Measurements from ENCODE around the gene ACOT7. TPM values are rescaled to one million over a fixed set of nuclear protein-coding genes. Genes with fewer than 3 reads are reported as not detected.
A peak's percentile ranks its signal among the peaks of the same experiment; 100 is the strongest.

Gene ACOT7
- total RNA-seq, 5 donors from 2014 or later (not counting 1 experiment from before 2014, with no cell fraction given) = 6.1 to 9.3 (median 7.4) TPM

- no peaks in the 10 kb centered on the region for H3K36me3 Mint-ChIP-seq
- no peak overlapping the region for H3K27ac Mint-ChIP-seq
- POLR2A ChIA-PET = no interaction called here
- peak overlapping the region; percentile 65 to 72 (median 71) for H3K4me3 Mint-ChIP-seq
- Histone ChIP-seq H3K27ac (ENCODE audit: low read length) (no peak overlapping the region), H3K27me3 (replicated peaks in 1 of 2; ENCODE audit: control insufficient read depth in 2 of 2, extremely low read depth in 1 of 2, insufficient read depth in 2 of 2, low read length in 1 of 2) (peaks cover 2 to 49% of the 10 kb centered on the region in 2 experiments), H3K4me3 (ENCODE audit: control insufficient read depth in 1 of 2, extremely low read depth in 1 of 2, low read length in 1 of 2) (no peak overlapping the region), H3K4me1 (ENCODE audit: control insufficient read depth in 1 of 2, extremely low read depth in 1 of 2, insufficient read depth in 2 of 2, low read length in 2 of 2) (peaks cover 0 to 18% of the 10 kb centered on the region in 2 experiments), H3K9me3 (no peaks in the 10 kb centered on the region), H3K36me3 (ENCODE audit: control insufficient read depth in 2 of 2, extremely low read depth in 1 of 2, insufficient read depth in 1 of 2, low read length in 1 of 2) (no peaks in the 10 kb centered on the region)
- H3K9me3 Mint-ChIP-seq = no peaks in the 10 kb centered on the region
- ATAC-seq (replicated peaks in 1 of 4) = no peak
- H3K27me3 Mint-ChIP-seq = peaks cover 4 to 17% of the 10 kb centered on the region in 2 donors
- WGBS (ENCODE audit: insufficient coverage) = 19% methylated on average over 14 of the region's 15 CpGs
- peaks cover 2 to 11% (median 6%) of the 10 kb centered on the region in 3 donors for H3K4me1 Mint-ChIP-seq
- CTCF ChIA-PET = no interaction called here
- DNase-seq = no peak
Observed at GRCh38 chr1:6261615-6261995, 132.0 kb downstream of the ACOT7 start.

GRCh38 chr1:6260961-6261614 is 132.5 kb downstream of the ACOT7 start, which contains the start of gene GPR153:
Gene GPR153 (minus strand): TSS chr1:6261098. CDS start chr1:6254905, 6,193 bp downstream.
- Mint-ChIP-seq H3K4me1 (peaks cover 2 to 11% (median 6%) of the 10 kb centered on the region in 3 donors), H3K27me3 (peaks cover 4 to 17% of the 10 kb centered on the region in 2 donors), H3K27ac (no peak within 1 kb of the TSS), H3K9me3 (no peaks in the 10 kb centered on the region), H3K4me3 (peak within 1 kb of the TSS; percentile 65 to 72 (median 71)), H3K36me3 (no peaks in the 10 kb centered on the region)
- Histone ChIP-seq H3K36me3 (ENCODE audit: control insufficient read depth in 2 of 2, extremely low read depth in 1 of 2, insufficient read depth in 1 of 2, low read length in 1 of 2) (no peaks in the 10 kb centered on the region), H3K9me3 (no peaks in the 10 kb centered on the region), H3K4me1 (ENCODE audit: control insufficient read depth in 1 of 2, extremely low read depth in 1 of 2, insufficient read depth in 2 of 2, low read length in 2 of 2) (peaks cover 0 to 18% of the 10 kb centered on the region in 2 experiments), H3K27ac (ENCODE audit: low read length) (no peak within 1 kb of the TSS), H3K4me3 (ENCODE audit: control insufficient read depth in 1 of 2, extremely low read depth in 1 of 2, low read length in 1 of 2) (peak within 1 kb of the TSS; percentile 41 to 46), H3K27me3 (replicated peaks in 1 of 2; ENCODE audit: control insufficient read depth in 2 of 2, extremely low read depth in 1 of 2, insufficient read depth in 2 of 2, low read length in 1 of 2) (peaks cover 2 to 49% of the 10 kb centered on the region in 2 experiments)
- DNase-seq (peak in 19 of 35 experiments; percentile 14 to 69 (median 24)), ATAC-seq (replicated peaks in 1 of 4) (peak; percentile 66 to 71 (median 66))
- 2% methylated on average over 77 of the region's 78 CpGs for whole genome bisulfite sequencing (ENCODE audit: insufficient coverage)
- ChIA-PET POLR2A (no interaction called here), CTCF (no interaction called here)

GRCh38 chr1:6260433-6260934 is 133.1 kb downstream of the ACOT7 start:
- no peaks in the 10 kb centered on the region for H3K9me3 ChIP-seq
- H3K4me3 ChIP-seq (ENCODE audit: control insufficient read depth in 1 of 2, extremely low read depth in 1 of 2, low read length in 1 of 2) = peak overlapping the region; percentile 41 to 46
- peaks cover 0 to 18% of the 10 kb centered on the region in 2 experiments for H3K4me1 ChIP-seq (ENCODE audit: control insufficient read depth in 1 of 2, extremely low read depth in 1 of 2, insufficient read depth in 2 of 2, low read length in 2 of 2)
- H3K36me3 ChIP-seq (ENCODE audit: control insufficient read depth in 2 of 2, extremely low read depth in 1 of 2, insufficient read depth in 1 of 2, low read length in 1 of 2) = no peaks in the 10 kb centered on the region
- H3K4me1 Mint-ChIP-seq = peaks cover 2 to 11% (median 6%) of the 10 kb centered on the region in 3 donors
- H3K4me3 Mint-ChIP-seq = peak overlapping the region in 1 of 3 donors; percentile 56
- peaks cover 4 to 17% of the 10 kb centered on the region in 2 donors for H3K27me3 Mint-ChIP-seq
- peaks cover 2 to 49% of the 10 kb centered on the region in 2 experiments for H3K27me3 ChIP-seq (replicated peaks in 1 of 2; ENCODE audit: control insufficient read depth in 2 of 2, extremely low read depth in 1 of 2, insufficient read depth in 2 of 2, low read length in 1 of 2)
- DNase-seq (peak in 4 of 35 experiments; percentile 15 to 37 (median 18)), ATAC-seq (replicated peaks in 1 of 4) (peak; percentile 39 to 52 (median 46))
- CTCF ChIA-PET = no interaction called here
- H3K36me3 Mint-ChIP-seq = no peaks in the 10 kb centered on the region
- H3K27ac Mint-ChIP-seq = no peak overlapping the region
- 0% methylated on average over 58 of the region's 61 CpGs for WGBS (ENCODE audit: insufficient coverage)
- H3K9me3 Mint-ChIP-seq = no peaks in the 10 kb centered on the region
- H3K27ac ChIP-seq (ENCODE audit: low read length) = no peak overlapping the region
- POLR2A ChIA-PET = no interaction called here

GRCh38 chr1:6259491-6260362 is 133.8 kb downstream of the ACOT7 start:
- Mint-ChIP-seq H3K36me3 (no peaks in the 10 kb centered on the region), H3K4me3 (peak overlapping the region; percentile 56 to 62 (median 59)), H3K27ac (no peak overlapping the region), H3K27me3 (peaks cover 4 to 17% of the 10 kb centered on the region in 2 donors), H3K9me3 (no peaks in the 10 kb centered on the region), H3K4me1 (peaks cover 2 to 11% (median 6%) of the 10 kb centered on the region in 3 donors)
- no peak overlapping the region for H3K27ac ChIP-seq (ENCODE audit: low read length)
- WGBS (ENCODE audit: insufficient coverage) = 12% methylated on average over 34 of the region's 46 CpGs
- peaks cover 2 to 50% of the 10 kb centered on the region in 2 experiments for H3K27me3 ChIP-seq (replicated peaks in 1 of 2; ENCODE audit: control insufficient read depth in 2 of 2, extremely low read depth in 1 of 2, insufficient read depth in 2 of 2, low read length in 1 of 2)
- peak; percentile 70 to 84 (median 76) for ATAC-seq (replicated peaks in 1 of 4)
- CTCF ChIA-PET = interaction anchor here in 1 of 2 donors (0.6 kb wide), 1 partner anchor 98 kb away, joined by 3 read pairs; no protein-coding TSS in a partner anchor
- no peaks in the 10 kb centered on the region for H3K9me3 ChIP-seq
- H3K4me3 ChIP-seq (ENCODE audit: control insufficient read depth in 1 of 2, extremely low read depth in 1 of 2, low read length in 1 of 2) = peak overlapping the region; percentile 25 to 41
- peaks cover 0 to 18% of the 10 kb centered on the region in 2 experiments for H3K4me1 ChIP-seq (ENCODE audit: control insufficient read depth in 1 of 2, extremely low read depth in 1 of 2, insufficient read depth in 2 of 2, low read length in 2 of 2)
- POLR2A ChIA-PET = no interaction called here
- H3K36me3 ChIP-seq (ENCODE audit: control insufficient read depth in 2 of 2, extremely low read depth in 1 of 2, insufficient read depth in 1 of 2, low read length in 1 of 2) = no peaks in the 10 kb centered on the region
- DNase-seq = peak; percentile 46 to 87 (median 72)

GRCh38 chr1:6258675-6259074 is 134.9 kb downstream of the ACOT7 start:
- H3K9me3 ChIP-seq = no peaks in the 10 kb centered on the region
- DNase-seq = no peak
- no peak overlapping the region for H3K27ac ChIP-seq (ENCODE audit: low read length)
- H3K4me3 ChIP-seq (ENCODE audit: control insufficient read depth in 1 of 2, extremely low read depth in 1 of 2, low read length in 1 of 2) = no peak overlapping the region
- H3K36me3 ChIP-seq (ENCODE audit: control insufficient read depth in 2 of 2, extremely low read depth in 1 of 2, insufficient read depth in 1 of 2, low read length in 1 of 2) = no peaks in the 10 kb centered on the region
- no peaks in the 10 kb centered on the region for H3K36me3 Mint-ChIP-seq
- H3K27me3 Mint-ChIP-seq = peaks cover 4 to 17% of the 10 kb centered on the region in 2 donors
- no peaks in the 10 kb centered on the region for H3K9me3 Mint-ChIP-seq
- H3K27me3 ChIP-seq (replicated peaks in 1 of 2; ENCODE audit: control insufficient read depth in 2 of 2, extremely low read depth in 1 of 2, insufficient read depth in 2 of 2, low read length in 1 of 2) = peaks cover 2 to 48% of the 10 kb centered on the region in 2 experiments
- WGBS (ENCODE audit: insufficient coverage) = 66% methylated on average over 7 of the region's 10 CpGs
- peaks cover 2 to 11% (median 6%) of the 10 kb centered on the region in 3 donors for H3K4me1 Mint-ChIP-seq
- H3K4me3 Mint-ChIP-seq = peak overlapping the region; percentile 56 to 62 (median 59)
- no peak overlapping the region for H3K27ac Mint-ChIP-seq
- ChIA-PET POLR2A (no interaction called here), CTCF (no interaction called here)
- peaks cover 0 to 18% of the 10 kb centered on the region in 2 experiments for H3K4me1 ChIP-seq (ENCODE audit: control insufficient read depth in 1 of 2, extremely low read depth in 1 of 2, insufficient read depth in 2 of 2, low read length in 2 of 2)
- no peak for ATAC-seq (replicated peaks in 1 of 4)

GRCh38 chr1:6257541-6258069 is 136.0 kb downstream of the ACOT7 start:
- Mint-ChIP-seq H3K27ac (no peak overlapping the region), H3K36me3 (no peaks in the 10 kb centered on the region), H3K27me3 (peaks cover 4 to 19% of the 10 kb centered on the region in 2 donors), H3K4me3 (no peak overlapping the region), H3K4me1 (peaks cover 2 to 11% (median 6%) of the 10 kb centered on the region in 3 donors), H3K9me3 (no peaks in the 10 kb centered on the region)
- Histone ChIP-seq H3K9me3 (no peaks in the 10 kb centered on the region), H3K27me3 (replicated peaks in 1 of 2; ENCODE audit: control insufficient read depth in 2 of 2, extremely low read depth in 1 of 2, insufficient read depth in 2 of 2, low read length in 1 of 2) (peaks cover 2 to 42% of the 10 kb centered on the region in 2 experiments), H3K4me3 (ENCODE audit: control insufficient read depth in 1 of 2, extremely low read depth in 1 of 2, low read length in 1 of 2) (no peak overlapping the region), H3K27ac (ENCODE audit: low read length) (no peak overlapping the region), H3K4me1 (ENCODE audit: control insufficient read depth in 1 of 2, extremely low read depth in 1 of 2, insufficient read depth in 2 of 2, low read length in 2 of 2) (peaks cover 0 to 18% of the 10 kb centered on the region in 2 experiments), H3K36me3 (ENCODE audit: control insufficient read depth in 2 of 2, extremely low read depth in 1 of 2, insufficient read depth in 1 of 2, low read length in 1 of 2) (no peaks in the 10 kb centered on the region)
- WGBS (ENCODE audit: insufficient coverage) = 96% methylated on average over 8 of the region's 8 CpGs
- CTCF ChIA-PET = no interaction called here
- no peak for ATAC-seq (replicated peaks in 1 of 4)
- DNase-seq = no peak
- POLR2A ChIA-PET = no interaction called here

All from T-cell (primary cell).